Measurements from ENCODE around the gene AHSG. TPM values are rescaled to one million over a fixed set of nuclear protein-coding genes. Genes with fewer than 3 reads are reported as not detected.
"Not testable (repeated sequence)": the region's sequence is repeated elsewhere in the genome, so short reads cannot be mapped to it uniquely, and the experiment has no call there.

The AHSG gene
- total RNA-seq, 1 donor from 2014 or later: not detected

DNA sequence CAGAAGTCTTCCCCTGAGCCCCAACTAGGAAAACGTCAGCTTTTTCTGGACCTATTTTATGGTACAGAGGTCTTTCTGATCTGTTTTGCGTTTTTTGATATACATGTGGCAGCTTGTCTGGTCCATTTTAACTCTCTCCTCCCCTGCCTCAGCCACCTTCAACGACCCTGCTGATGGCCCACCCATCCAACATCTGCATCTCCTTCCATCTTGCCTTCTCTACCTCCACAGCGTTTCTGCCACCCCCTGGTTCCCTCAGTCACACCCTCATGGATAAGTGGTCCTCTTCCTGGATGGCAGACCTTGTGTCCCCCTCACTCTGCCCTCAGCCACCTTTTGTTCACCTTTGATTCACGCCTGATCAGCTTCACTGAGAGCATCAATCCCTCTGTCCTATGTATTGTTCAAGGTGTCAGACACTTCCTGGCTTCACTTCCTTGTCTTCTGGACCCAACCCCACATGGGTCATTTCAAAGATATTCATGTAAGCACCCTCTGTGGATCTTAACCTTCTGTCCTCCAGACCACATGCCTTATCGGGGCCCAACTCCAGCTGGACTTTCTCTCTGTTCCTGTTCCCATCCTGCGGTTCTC is 13.5 kb downstream of the AHSG start:
- FAIRE-seq (no peak), DNase-seq (ENCODE audit: low read depth) (no peak)
- TF ChIP-seq, protein P1, sequence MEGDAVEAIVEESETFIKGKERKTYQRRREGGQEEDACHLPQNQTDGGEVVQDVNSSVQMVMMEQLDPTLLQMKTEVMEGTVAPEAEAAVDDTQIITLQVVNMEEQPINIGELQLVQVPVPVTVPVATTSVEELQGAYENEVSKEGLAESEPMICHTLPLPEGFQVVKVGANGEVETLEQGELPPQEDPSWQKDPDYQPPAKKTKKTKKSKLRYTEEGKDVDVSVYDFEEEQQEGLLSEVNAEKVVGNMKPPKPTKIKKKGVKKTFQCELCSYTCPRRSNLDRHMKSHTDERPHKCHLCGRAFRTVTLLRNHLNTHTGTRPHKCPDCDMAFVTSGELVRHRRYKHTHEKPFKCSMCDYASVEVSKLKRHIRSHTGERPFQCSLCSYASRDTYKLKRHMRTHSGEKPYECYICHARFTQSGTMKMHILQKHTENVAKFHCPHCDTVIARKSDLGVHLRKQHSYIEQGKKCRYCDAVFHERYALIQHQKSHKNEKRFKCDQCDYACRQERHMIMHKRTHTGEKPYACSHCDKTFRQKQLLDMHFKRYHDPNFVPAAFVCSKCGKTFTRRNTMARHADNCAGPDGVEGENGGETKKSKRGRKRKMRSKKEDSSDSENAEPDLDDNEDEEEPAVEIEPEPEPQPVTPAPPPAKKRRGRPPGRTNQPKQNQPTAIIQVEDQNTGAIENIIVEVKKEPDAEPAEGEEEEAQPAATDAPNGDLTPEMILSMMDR (IDR thresholded peaks at IDR 0.05; ENCODE audit: insufficient read depth, low read length, severe bottlenecking): no peak

DNA sequence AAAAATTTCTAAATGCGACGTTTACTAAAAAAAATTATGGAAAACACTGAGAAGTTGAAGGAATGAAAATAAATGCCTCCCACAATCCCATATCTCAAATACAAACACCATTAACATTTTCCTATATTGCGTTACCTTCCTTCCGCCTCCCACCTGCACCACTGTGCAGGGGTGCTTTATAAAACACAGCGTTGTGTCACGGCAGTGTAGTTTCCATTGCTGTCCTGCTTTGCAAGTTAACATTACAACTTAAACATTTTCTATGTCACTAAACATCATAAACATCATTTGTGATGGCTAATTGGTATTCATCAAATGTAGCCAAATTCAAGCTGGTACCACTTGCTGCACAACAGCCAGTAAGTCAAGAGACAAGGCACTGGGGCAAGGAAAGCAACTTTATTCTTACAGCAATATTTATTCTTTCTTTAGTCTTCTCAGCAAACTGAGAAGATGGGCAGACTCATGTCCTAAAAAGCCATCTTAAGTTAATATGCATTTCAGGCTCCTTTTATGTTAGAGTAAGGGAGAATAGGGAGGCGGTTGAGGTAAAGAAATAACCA is 15.1 kb downstream of the AHSG start:
- no peaks in the 10 kb centered on the region for H3K36me3 ChIP-seq (ENCODE audit: control insufficient read depth, insufficient read depth, low read length)
- no peak for FAIRE-seq
- no peak overlapping the region for H3K4me3 ChIP-seq (ENCODE audit: low read depth, low read length)
- no peaks in the 10 kb centered on the region for H3K27me3 ChIP-seq (ENCODE audit: control insufficient read depth, insufficient read depth, low read length)
- TF ChIP-seq, protein P1 (IDR thresholded peaks at IDR 0.05; ENCODE audit: insufficient read depth, low read length, severe bottlenecking): no peak
- DNase-seq (ENCODE audit: low read depth): no peak

More for the DNA sequence above, 13.5 kb downstream of the AHSG start:
- H3K4me3 ChIP-seq (ENCODE audit: low read depth, low read length): no peak overlapping the region
- H3K27me3 ChIP-seq (ENCODE audit: control insufficient read depth, insufficient read depth, low read length): no peaks in the 10 kb centered on the region
- no peaks in the 10 kb centered on the region for H3K36me3 ChIP-seq (ENCODE audit: control insufficient read depth, insufficient read depth, low read length)

DNA sequence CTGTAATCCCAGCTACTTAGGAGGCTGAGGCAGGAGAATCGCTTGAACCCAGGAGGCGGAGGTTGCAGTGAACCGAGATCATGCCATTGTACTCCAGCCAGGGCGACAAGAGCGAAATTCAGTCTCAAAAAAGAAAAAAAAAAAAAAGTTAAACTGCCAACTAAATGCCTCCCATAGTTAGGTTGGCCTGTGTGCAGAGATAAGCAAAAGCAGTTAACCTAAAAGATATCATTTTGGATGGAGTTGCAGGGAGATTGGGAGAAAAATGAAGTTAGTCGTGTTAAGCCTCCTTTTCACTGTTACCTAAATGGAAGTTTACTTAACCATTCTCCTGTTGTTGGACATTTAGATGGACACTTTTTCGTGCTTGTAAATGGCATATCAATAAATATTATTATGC is 15.9 kb downstream of the AHSG start:
- DNase-seq (ENCODE audit: low read depth) (no peak), FAIRE-seq (no peak)
- no peak overlapping the region for H3K4me3 ChIP-seq (ENCODE audit: low read depth, low read length)
- TF ChIP-seq, protein P1 (IDR thresholded peaks at IDR 0.05; ENCODE audit: insufficient read depth, low read length, severe bottlenecking): no peak
- no peaks in the 10 kb centered on the region for H3K36me3 ChIP-seq (ENCODE audit: control insufficient read depth, insufficient read depth, low read length)
- no peaks in the 10 kb centered on the region for H3K27me3 ChIP-seq (ENCODE audit: control insufficient read depth, insufficient read depth, low read length)

DNA sequence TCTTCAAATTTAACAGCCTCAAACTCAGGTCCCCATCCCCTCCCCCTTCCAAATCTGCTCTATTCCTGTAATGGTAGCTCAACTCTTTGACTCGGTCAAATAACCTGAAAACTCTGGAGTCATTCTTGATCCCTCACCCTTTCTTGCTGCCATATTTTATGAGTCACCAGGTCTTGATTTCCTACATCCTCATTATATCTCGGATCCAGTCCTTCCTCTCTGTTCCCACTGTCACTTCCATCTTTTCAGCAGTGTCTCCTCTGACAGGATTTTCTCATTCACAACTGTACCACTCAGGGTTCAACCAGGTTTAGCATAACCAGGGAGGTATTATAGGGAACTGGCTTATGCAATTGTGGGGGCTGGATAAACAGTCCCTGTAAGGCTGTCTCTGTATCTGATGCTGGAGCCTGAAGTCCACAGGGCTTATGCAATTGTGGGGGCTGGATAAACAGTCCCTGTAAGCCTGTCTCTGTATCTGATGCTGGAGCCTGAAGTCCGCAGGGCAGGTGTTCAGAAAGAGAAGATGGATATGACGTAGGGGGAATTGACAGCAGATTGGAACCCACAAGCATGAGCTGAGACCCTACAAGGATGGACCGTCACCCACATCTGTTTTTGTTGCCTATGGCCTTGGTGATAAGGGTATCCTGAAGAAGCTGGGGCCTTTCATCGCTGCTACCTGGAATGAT is 18.2 kb downstream of the AHSG start:
- no peak for DNase-seq (ENCODE audit: low read depth)
- Histone ChIP-seq H3K27me3 (ENCODE audit: control insufficient read depth, insufficient read depth, low read length) (no peaks in the 10 kb centered on the region), H3K4me3 (ENCODE audit: low read depth, low read length) (no peak overlapping the region), H3K36me3 (ENCODE audit: control insufficient read depth, insufficient read depth, low read length) (no peaks in the 10 kb centered on the region)
- TF ChIP-seq, protein P1 (IDR thresholded peaks at IDR 0.05; ENCODE audit: insufficient read depth, low read length, severe bottlenecking): no peak
- no peak for FAIRE-seq

DNA sequence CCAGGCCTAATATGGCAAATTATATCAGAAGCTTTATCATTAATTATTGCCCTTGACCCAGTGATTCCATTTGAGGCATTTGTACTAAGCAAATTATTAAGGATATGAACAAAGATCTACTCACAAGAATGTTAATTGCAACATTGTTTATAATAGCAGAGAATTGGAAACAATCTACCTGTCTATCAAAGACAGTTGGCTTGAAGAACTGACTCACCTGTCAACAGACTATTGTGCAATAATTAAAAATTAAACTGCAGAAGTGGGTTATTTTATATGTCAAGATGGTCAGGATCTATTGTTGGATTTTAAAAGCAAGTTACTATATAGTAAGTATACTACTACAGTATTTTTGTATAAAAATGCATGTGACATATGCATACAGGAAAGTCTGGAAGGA is 20.6 kb downstream of the AHSG start:
- FAIRE-seq: no peak
- DNase-seq (ENCODE audit: low read depth): peak; percentile 69
- TF ChIP-seq, protein P1 (IDR thresholded peaks at IDR 0.05; ENCODE audit: insufficient read depth, low read length, severe bottlenecking): no peak

DNA sequence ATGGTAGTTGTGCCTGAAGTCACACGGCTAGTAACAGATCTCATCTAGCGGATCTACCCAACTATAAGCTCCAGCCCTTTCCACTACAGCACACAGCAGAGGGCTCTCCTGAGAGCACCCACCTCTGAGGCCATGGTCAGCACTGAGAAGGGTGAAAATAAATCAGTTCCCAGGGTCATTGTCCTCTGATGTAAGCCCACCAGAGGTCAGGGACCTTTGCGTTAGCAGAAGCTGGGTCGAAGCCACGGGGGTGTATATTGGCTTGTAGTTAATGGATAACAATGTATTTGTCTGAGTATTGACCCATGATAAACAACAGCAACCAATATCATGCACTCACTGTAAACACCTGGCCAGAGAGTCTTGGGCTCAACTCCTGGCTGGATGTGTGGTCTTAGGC is 21.3 kb downstream of the AHSG start:
- not testable (repeated sequence) for DNase-seq (ENCODE audit: low read depth); H3K27me3 ChIP-seq (ENCODE audit: control insufficient read depth, insufficient read depth, low read length); FAIRE-seq; H3K4me3 ChIP-seq (ENCODE audit: low read depth, low read length); H3K36me3 ChIP-seq (ENCODE audit: control insufficient read depth, insufficient read depth, low read length)

More for the DNA sequence above, 20.6 kb downstream of the AHSG start:
- H3K4me3 ChIP-seq (ENCODE audit: low read depth, low read length): no peak overlapping the region
- H3K36me3 ChIP-seq (ENCODE audit: control insufficient read depth, insufficient read depth, low read length): no peaks in the 10 kb centered on the region
- H3K27me3 ChIP-seq (ENCODE audit: control insufficient read depth, insufficient read depth, low read length): no peaks in the 10 kb centered on the region

Measured in bronchial epithelial cell (primary cell).